WTC11 (cell line): ENCODE measurements around the gene UBA1. TPM values are rescaled to one million over a fixed set of nuclear protein-coding genes. Genes with fewer than 3 reads are reported as not detected.

Experiments used
- ATAC-seq: fragments of 200-7000 bp; cut with Tn5 transposase; 2 replicates; pipeline ENCODE4 v1.10.0; 2021; ENCODE audit warnings: mild to moderate bottlenecking, moderate library complexity
- CTCF ChIA-PET: fragments of 300-600 bp; sonication (Branson Sonifier 250); formaldehyde crosslinking; loops from one replicate; lab custom pipeline; 2021; ENCODE audit warnings: antibody characterized with exemption; lab: Charles Lee
- POLR2A ChIA-PET: fragments of 350-600 bp; sonication (Branson Sonifier 250); formaldehyde crosslinking; loops from one replicate; lab custom pipeline; 2021; ENCODE audit warnings: antibody characterized with exemption; lab: Charles Lee
- DNase-seq: peaks from one replicate; pipeline ENCODE4 v3.0.0; 2021; ENCODE audit warnings: low spot score
- H3K27ac Mint-ChIP-seq: 2 replicates; pipeline ENCODE4 v1.8.0; 2021; ENCODE audit warnings: mixed read lengths
- H3K27me3 Mint-ChIP-seq: 2 replicates; pipeline ENCODE4 v1.8.0; 2021; ENCODE audit warnings: low read depth, mild to moderate bottlenecking, moderate library complexity, mixed read lengths
- H3K36me3 Mint-ChIP-seq: 2 replicates; pipeline ENCODE4 v1.8.0; 2021; ENCODE audit warnings: mixed read lengths
- H3K4me1 Mint-ChIP-seq: 2 replicates; pipeline ENCODE4 v1.8.0; 2022; ENCODE audit warnings: mixed read lengths
- H3K4me3 Mint-ChIP-seq: 2 replicates; pipeline ENCODE4 v1.8.0; 2021; ENCODE audit warnings: mild to moderate bottlenecking, moderate library complexity, mixed read lengths
- H3K9me3 Mint-ChIP-seq: 2 replicates; pipeline ENCODE4 v1.8.0; 2021; ENCODE audit warnings: mixed read lengths
- ATF1 ChIP-seq: sonication (generic); formaldehyde crosslinking; IDR thresholded peaks from 2 replicates; pipeline ENCODE4 v1.8.1; 2023; ENCODE audit warnings: mild to moderate bottlenecking, moderate library complexity, missing genetic modification reagents
- CREM ChIP-seq: sonication (generic); formaldehyde crosslinking; IDR thresholded peaks from 2 replicates; pipeline ENCODE4 v1.8.1; 2022; ENCODE audit warnings: mild to moderate bottlenecking, missing genetic modification reagents, moderate library complexity
- E2F5 ChIP-seq: sonication (generic); formaldehyde crosslinking; IDR thresholded peaks from 2 replicates; pipeline ENCODE4 v1.8.1; 2022; ENCODE audit warnings: mild to moderate bottlenecking, moderate library complexity, missing genetic modification reagents
- ELF4 ChIP-seq: sonication (generic); formaldehyde crosslinking; IDR thresholded peaks from 2 replicates; pipeline ENCODE4 v1.8.1; 2022; ENCODE audit warnings: low read depth, mild to moderate bottlenecking, moderate library complexity, missing genetic modification reagents
- ERG ChIP-seq: fragments of 250-450 bp; sonication (Bioruptor Pico); IDR thresholded peaks from 2 replicates; pipeline ENCODE4 v1.8.0; 2021; ENCODE audit warnings: mild to moderate bottlenecking
- FOXJ3 ChIP-seq: sonication (generic); formaldehyde crosslinking; IDR thresholded peaks from 2 replicates; pipeline ENCODE4 v1.9.0; 2021; ENCODE audit warnings: missing genetic modification reagents, mild to moderate bottlenecking, borderline replicate concordance
- GRHL2 ChIP-seq: fragments of 250-450 bp; sonication (Bioruptor Pico); IDR thresholded peaks from 2 replicates; pipeline ENCODE4 v1.8.0; 2022; ENCODE audit warnings: mild to moderate bottlenecking, moderate library complexity; ENCODE audit not compliant: insufficient replicate concordance, severe bottlenecking
- GTF2I ChIP-seq: fragments of 250-450 bp; sonication (Bioruptor Pico); conservative IDR thresholded peaks from 2 replicates; pipeline ENCODE4 v1.4.0; 2021; ENCODE audit warnings: mild to moderate bottlenecking
- NFATC4 ChIP-seq: fragments of 250-450 bp; sonication (Bioruptor Pico); IDR thresholded peaks from 2 replicates; pipeline ENCODE4 v1.9.0; 2021; ENCODE audit warnings: mild to moderate bottlenecking
- NR2C2 ChIP-seq: sonication (generic); formaldehyde crosslinking; IDR thresholded peaks from 2 replicates; pipeline ENCODE4 v1.8.0; 2022; ENCODE audit warnings: mild to moderate bottlenecking, missing genetic modification reagents
- NR3C1 ChIP-seq: sonication (generic); formaldehyde crosslinking; conservative IDR thresholded peaks from 2 replicates; pipeline ENCODE4 v1.8.1; 2023; ENCODE audit warnings: low read depth, mild to moderate bottlenecking, missing genetic modification reagents
- RORB ChIP-seq: fragments of 250-450 bp; sonication (Bioruptor Pico); IDR thresholded peaks from 2 replicates; pipeline ENCODE4 v1.9.0; 2021; ENCODE audit warnings: mild to moderate bottlenecking
- TEAD1 ChIP-seq: sonication (generic); formaldehyde crosslinking; IDR thresholded peaks from 2 replicates; pipeline ENCODE4 v1.8.0; 2022; ENCODE audit warnings: mild to moderate bottlenecking, missing genetic modification reagents
- TEAD4 ChIP-seq: sonication (generic); formaldehyde crosslinking; IDR thresholded peaks from 2 replicates; pipeline ENCODE4 v1.8.0; 2022; ENCODE audit warnings: mild to moderate bottlenecking, missing genetic modification reagents
- ZBTB43 ChIP-seq: sonication (generic); formaldehyde crosslinking; IDR thresholded peaks from 2 replicates; pipeline ENCODE4 v1.8.1; 2023; ENCODE audit warnings: mild to moderate bottlenecking, missing genetic modification reagents
- ZMAT4 ChIP-seq: fragments of 250-450 bp; sonication (Bioruptor Pico); IDR thresholded peaks from 2 replicates; pipeline ENCODE4 v1.9.0; 2021; ENCODE audit warnings: mild to moderate bottlenecking
- ZNF138 ChIP-seq: sonication (generic); formaldehyde crosslinking; conservative IDR thresholded peaks from 2 replicates; pipeline ENCODE4 v1.8.1; 2022; ENCODE audit warnings: mild to moderate bottlenecking, moderate library complexity, missing genetic modification reagents
- total RNA-seq: library from RNA; stranded (reverse); gene quantifications from 3 replicates; pipeline ENCODE4 v1.2.3, GENCODE V29; 2021
- TF ChIP-seq, protein P1 (sequence below): fragments of 250-450 bp; sonication (Bioruptor Pico); IDR thresholded peaks from 2 replicates; pipeline ENCODE4 v1.9.0; 2021; ENCODE audit warnings: mild to moderate bottlenecking, borderline replicate concordance
- TF ChIP-seq, protein P2 (sequence below): sonication (generic); formaldehyde crosslinking; conservative IDR thresholded peaks from 2 replicates; pipeline ENCODE4 v1.8.1; 2023; ENCODE audit warnings: mild to moderate bottlenecking, low read depth, missing genetic modification reagents, moderate library complexity
- TF ChIP-seq, protein P3 (sequence below): fragments of 250-450 bp; sonication (Bioruptor Pico); IDR thresholded peaks from 2 replicates; pipeline ENCODE4 v2.1.2; 2022; ENCODE audit warnings: mild to moderate bottlenecking, moderate library complexity
- TF ChIP-seq, protein P4 (sequence below): sonication (generic); formaldehyde crosslinking; IDR thresholded peaks from 2 replicates; pipeline ENCODE4 v1.8.1; 2023; ENCODE audit warnings: mild to moderate bottlenecking, missing genetic modification reagents, borderline replicate concordance

Gene UBA1
- total RNA-seq, 1 experiment from 2014 or later: 379 TPM

GRCh38 chrX:47202316-47202715 is 8.7 kb downstream of the UBA1 start (continued):
- TF ChIP-seq, protein P1, sequence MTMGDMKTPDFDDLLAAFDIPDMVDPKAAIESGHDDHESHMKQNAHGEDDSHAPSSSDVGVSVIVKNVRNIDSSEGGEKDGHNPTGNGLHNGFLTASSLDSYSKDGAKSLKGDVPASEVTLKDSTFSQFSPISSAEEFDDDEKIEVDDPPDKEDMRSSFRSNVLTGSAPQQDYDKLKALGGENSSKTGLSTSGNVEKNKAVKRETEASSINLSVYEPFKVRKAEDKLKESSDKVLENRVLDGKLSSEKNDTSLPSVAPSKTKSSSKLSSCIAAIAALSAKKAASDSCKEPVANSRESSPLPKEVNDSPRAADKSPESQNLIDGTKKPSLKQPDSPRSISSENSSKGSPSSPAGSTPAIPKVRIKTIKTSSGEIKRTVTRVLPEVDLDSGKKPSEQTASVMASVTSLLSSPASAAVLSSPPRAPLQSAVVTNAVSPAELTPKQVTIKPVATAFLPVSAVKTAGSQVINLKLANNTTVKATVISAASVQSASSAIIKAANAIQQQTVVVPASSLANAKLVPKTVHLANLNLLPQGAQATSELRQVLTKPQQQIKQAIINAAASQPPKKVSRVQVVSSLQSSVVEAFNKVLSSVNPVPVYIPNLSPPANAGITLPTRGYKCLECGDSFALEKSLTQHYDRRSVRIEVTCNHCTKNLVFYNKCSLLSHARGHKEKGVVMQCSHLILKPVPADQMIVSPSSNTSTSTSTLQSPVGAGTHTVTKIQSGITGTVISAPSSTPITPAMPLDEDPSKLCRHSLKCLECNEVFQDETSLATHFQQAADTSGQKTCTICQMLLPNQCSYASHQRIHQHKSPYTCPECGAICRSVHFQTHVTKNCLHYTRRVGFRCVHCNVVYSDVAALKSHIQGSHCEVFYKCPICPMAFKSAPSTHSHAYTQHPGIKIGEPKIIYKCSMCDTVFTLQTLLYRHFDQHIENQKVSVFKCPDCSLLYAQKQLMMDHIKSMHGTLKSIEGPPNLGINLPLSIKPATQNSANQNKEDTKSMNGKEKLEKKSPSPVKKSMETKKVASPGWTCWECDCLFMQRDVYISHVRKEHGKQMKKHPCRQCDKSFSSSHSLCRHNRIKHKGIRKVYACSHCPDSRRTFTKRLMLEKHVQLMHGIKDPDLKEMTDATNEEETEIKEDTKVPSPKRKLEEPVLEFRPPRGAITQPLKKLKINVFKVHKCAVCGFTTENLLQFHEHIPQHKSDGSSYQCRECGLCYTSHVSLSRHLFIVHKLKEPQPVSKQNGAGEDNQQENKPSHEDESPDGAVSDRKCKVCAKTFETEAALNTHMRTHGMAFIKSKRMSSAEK (CRISPR knock-in tag): no peak
- TF ChIP-seq CREM (CRISPR knock-in tag) (no peak), NFATC4 (no peak), TEAD4 (CRISPR knock-in tag) (no peak)

- H3K27ac Mint-ChIP-seq: no peak overlapping the region
- no peak overlapping the region for H3K4me3 Mint-ChIP-seq
- H3K4me1 Mint-ChIP-seq: peaks cover 11% of the 10 kb centered on the region
- H3K27me3 Mint-ChIP-seq: no peaks in the 10 kb centered on the region
- ChIA-PET CTCF (no interaction called here), POLR2A (no interaction called here)
- DNase-seq (no peak), ATAC-seq (no peak)
- H3K36me3 Mint-ChIP-seq: peaks cover 79% of the 10 kb centered on the region
- no peaks in the 10 kb centered on the region for H3K9me3 Mint-ChIP-seq
- TF ChIP-seq ERG (no peak), ZMAT4 (CRISPR knock-in tag) (no peak), NR3C1 (CRISPR knock-in tag) (no peak), ZNF138 (no peak), ELF4 (CRISPR knock-in tag) (no peak), ZBTB43 (CRISPR knock-in tag) (no peak), NR2C2 (CRISPR knock-in tag) (no peak), RORB (CRISPR knock-in tag) (no peak), GRHL2 (no peak), E2F5 (no peak), ATF1 (CRISPR knock-in tag) (no peak), GTF2I (CRISPR knock-in tag) (no peak), TEAD1 (CRISPR knock-in tag) (no peak), FOXJ3 (no peak)
- TF ChIP-seq, protein P2, sequence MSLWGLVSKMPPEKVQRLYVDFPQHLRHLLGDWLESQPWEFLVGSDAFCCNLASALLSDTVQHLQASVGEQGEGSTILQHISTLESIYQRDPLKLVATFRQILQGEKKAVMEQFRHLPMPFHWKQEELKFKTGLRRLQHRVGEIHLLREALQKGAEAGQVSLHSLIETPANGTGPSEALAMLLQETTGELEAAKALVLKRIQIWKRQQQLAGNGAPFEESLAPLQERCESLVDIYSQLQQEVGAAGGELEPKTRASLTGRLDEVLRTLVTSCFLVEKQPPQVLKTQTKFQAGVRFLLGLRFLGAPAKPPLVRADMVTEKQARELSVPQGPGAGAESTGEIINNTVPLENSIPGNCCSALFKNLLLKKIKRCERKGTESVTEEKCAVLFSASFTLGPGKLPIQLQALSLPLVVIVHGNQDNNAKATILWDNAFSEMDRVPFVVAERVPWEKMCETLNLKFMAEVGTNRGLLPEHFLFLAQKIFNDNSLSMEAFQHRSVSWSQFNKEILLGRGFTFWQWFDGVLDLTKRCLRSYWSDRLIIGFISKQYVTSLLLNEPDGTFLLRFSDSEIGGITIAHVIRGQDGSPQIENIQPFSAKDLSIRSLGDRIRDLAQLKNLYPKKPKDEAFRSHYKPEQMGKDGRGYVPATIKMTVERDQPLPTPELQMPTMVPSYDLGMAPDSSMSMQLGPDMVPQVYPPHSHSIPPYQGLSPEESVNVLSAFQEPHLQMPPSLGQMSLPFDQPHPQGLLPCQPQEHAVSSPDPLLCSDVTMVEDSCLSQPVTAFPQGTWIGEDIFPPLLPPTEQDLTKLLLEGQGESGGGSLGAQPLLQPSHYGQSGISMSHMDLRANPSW (CRISPR knock-in tag): no peak
- TF ChIP-seq, protein P3, sequence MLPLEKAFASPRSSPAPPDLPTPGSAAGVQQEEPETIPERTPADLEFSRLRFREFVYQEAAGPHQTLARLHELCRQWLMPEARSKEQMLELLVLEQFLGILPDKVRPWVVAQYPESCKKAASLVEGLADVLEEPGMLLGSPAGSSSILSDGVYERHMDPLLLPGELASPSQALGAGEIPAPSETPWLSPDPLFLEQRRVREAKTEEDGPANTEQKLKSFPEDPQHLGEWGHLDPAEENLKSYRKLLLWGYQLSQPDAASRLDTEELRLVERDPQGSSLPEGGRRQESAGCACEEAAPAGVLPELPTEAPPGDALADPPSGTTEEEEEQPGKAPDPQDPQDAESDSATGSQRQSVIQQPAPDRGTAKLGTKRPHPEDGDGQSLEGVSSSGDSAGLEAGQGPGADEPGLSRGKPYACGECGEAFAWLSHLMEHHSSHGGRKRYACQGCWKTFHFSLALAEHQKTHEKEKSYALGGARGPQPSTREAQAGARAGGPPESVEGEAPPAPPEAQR (CRISPR knock-in tag): no peak
- TF ChIP-seq, protein P4, sequence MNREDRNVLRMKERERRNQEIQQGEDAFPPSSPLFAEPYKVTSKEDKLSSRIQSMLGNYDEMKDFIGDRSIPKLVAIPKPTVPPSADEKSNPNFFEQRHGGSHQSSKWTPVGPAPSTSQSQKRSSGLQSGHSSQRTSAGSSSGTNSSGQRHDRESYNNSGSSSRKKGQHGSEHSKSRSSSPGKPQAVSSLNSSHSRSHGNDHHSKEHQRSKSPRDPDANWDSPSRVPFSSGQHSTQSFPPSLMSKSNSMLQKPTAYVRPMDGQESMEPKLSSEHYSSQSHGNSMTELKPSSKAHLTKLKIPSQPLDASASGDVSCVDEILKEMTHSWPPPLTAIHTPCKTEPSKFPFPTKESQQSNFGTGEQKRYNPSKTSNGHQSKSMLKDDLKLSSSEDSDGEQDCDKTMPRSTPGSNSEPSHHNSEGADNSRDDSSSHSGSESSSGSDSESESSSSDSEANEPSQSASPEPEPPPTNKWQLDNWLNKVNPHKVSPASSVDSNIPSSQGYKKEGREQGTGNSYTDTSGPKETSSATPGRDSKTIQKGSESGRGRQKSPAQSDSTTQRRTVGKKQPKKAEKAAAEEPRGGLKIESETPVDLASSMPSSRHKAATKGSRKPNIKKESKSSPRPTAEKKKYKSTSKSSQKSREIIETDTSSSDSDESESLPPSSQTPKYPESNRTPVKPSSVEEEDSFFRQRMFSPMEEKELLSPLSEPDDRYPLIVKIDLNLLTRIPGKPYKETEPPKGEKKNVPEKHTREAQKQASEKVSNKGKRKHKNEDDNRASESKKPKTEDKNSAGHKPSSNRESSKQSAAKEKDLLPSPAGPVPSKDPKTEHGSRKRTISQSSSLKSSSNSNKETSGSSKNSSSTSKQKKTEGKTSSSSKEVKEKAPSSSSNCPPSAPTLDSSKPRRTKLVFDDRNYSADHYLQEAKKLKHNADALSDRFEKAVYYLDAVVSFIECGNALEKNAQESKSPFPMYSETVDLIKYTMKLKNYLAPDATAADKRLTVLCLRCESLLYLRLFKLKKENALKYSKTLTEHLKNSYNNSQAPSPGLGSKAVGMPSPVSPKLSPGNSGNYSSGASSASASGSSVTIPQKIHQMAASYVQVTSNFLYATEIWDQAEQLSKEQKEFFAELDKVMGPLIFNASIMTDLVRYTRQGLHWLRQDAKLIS (CRISPR knock-in tag): no peak
These were observed 9.2 kb downstream of the UBA1 start for GRCh38 chrX:47202877-47203276.
